Measurements from ENCODE around the gene CASZ1.

Gene CASZ1

GRCh38 chr1:10613340-10613739 lies 183.1 kb downstream of the CASZ1 start:
- no peak overlapping the region for H3K23ac ChIP-seq (ENCODE audit: low read length in 2 of 2)
- H2BK12ac ChIP-seq (ENCODE audit: low read length in 2 of 2), result no peak overlapping the region
- DNase-seq, result no peak
- H2BK120ac ChIP-seq (ENCODE audit: low read depth, low read length), result no peak overlapping the region
- no peak overlapping the region for H4K8ac ChIP-seq (ENCODE audit: low read length)
- H3K79me1 ChIP-seq (replicated peaks; ENCODE audit: low read length, poor library complexity, severe bottlenecking), result peaks cover 44% of the 10 kb centered on the region
- H3K36me3 ChIP-seq (ENCODE audit: control insufficient read depth in 1 of 2, insufficient read depth in 2 of 2, low read depth in 1 of 2, low read length in 2 of 2), result peaks cover 6 to 24% of the 10 kb centered on the region in 2 experiments
- H3K4ac ChIP-seq (ENCODE audit: low read depth in 1 of 2, low read length in 2 of 2), result no peak overlapping the region
- no peak overlapping the region for H3K9ac ChIP-seq (ENCODE audit: low read length)
- H3K4me2 ChIP-seq (ENCODE audit: low read length, poor library complexity, severe bottlenecking), result no peak overlapping the region
- no peak overlapping the region for H2BK15ac ChIP-seq (ENCODE audit: low read depth, poor library complexity, severe bottlenecking)
- H3K4me1 ChIP-seq (ENCODE audit: control insufficient read depth, insufficient read depth, low read depth, low read length), result peaks cover 1% of the 10 kb centered on the region
- no peak overlapping the region for H4K91ac ChIP-seq (ENCODE audit: low read length)
- H3K27ac ChIP-seq (ENCODE audit: low read length, poor library complexity, severe bottlenecking), result no peak overlapping the region
- no peak overlapping the region for H3K4me3 ChIP-seq (ENCODE audit: insufficient read depth in 1 of 2, low read depth in 1 of 2, low read length in 2 of 2)
- no peak overlapping the region for H3K18ac ChIP-seq (ENCODE audit: low read depth in 1 of 2, low read length in 2 of 2)
- no peak overlapping the region for H2AK5ac ChIP-seq (ENCODE audit: low read length, severe bottlenecking)
- no peak overlapping the region for H2BK5ac ChIP-seq (ENCODE audit: low read depth, low read length, poor library complexity, severe bottlenecking)
- 96% methylated on average over 10 of the region's 10 CpGs for WGBS
- no peaks in the 10 kb centered on the region for H3K9me3 ChIP-seq (ENCODE audit: control insufficient read depth, low read length)
- H3K27me3 ChIP-seq (ENCODE audit: control insufficient read depth in 1 of 2, insufficient read depth in 1 of 2, low read length in 2 of 2), result no peaks in the 10 kb centered on the region
- no peak overlapping the region for H3K14ac ChIP-seq (ENCODE audit: low read length in 2 of 2)
- H2AFZ ChIP-seq (ENCODE audit: low read depth, low read length), result no peak overlapping the region

- Histone ChIP-seq H3K18ac (ENCODE audit: low read depth in 1 of 2, low read length in 2 of 2) (no peak overlapping the region), H2BK120ac (ENCODE audit: low read depth, low read length) (no peak overlapping the region), H3K4me3 (ENCODE audit: insufficient read depth in 1 of 2, low read depth in 1 of 2, low read length in 2 of 2) (no peak overlapping the region), H3K27me3 (ENCODE audit: control insufficient read depth in 1 of 2, insufficient read depth in 1 of 2, low read length in 2 of 2) (no peaks in the 10 kb centered on the region), H3K27ac (ENCODE audit: low read length, poor library complexity, severe bottlenecking) (no peak overlapping the region), H3K4ac (ENCODE audit: low read depth in 1 of 2, low read length in 2 of 2) (no peak overlapping the region), H3K79me1 (replicated peaks; ENCODE audit: low read length, poor library complexity, severe bottlenecking) (peaks cover 38% of the 10 kb centered on the region), H2BK5ac (ENCODE audit: low read depth, low read length, poor library complexity, severe bottlenecking) (no peak overlapping the region), H3K9ac (ENCODE audit: low read length) (no peak overlapping the region), H3K4me1 (ENCODE audit: control insufficient read depth, insufficient read depth, low read depth, low read length) (no peaks in the 10 kb centered on the region), H3K4me2 (ENCODE audit: low read length, poor library complexity, severe bottlenecking) (no peak overlapping the region), H4K91ac (ENCODE audit: low read length) (no peak overlapping the region), H3K36me3 (ENCODE audit: control insufficient read depth in 1 of 2, insufficient read depth in 2 of 2, low read depth in 1 of 2, low read length in 2 of 2) (peaks cover 4 to 19% of the 10 kb centered on the region in 2 experiments), H4K8ac (ENCODE audit: low read length) (no peak overlapping the region), H3K23ac (ENCODE audit: low read length in 2 of 2) (no peak overlapping the region), H2AK5ac (ENCODE audit: low read length, severe bottlenecking) (no peak overlapping the region), H2BK12ac (ENCODE audit: low read length in 2 of 2) (no peak overlapping the region), H3K14ac (ENCODE audit: low read length in 2 of 2) (peak overlapping the region in 1 of 2 experiments; percentile 1), H3K9me3 (ENCODE audit: control insufficient read depth, low read length) (no peaks in the 10 kb centered on the region), H2BK15ac (ENCODE audit: low read depth, poor library complexity, severe bottlenecking) (no peak overlapping the region), H2AFZ (ENCODE audit: low read depth, low read length) (no peak overlapping the region)
- DNase-seq, result no peak
- WGBS, result 90% methylated on average over 12 of the region's 12 CpGs
These were observed 183.8 kb downstream of the CASZ1 start for GRCh38 chr1:10612436-10613160.

GRCh38 chr1:10610901-10611600 lies 185.4 kb downstream of the CASZ1 start:
- H2AFZ ChIP-seq (ENCODE audit: low read depth, low read length), result no peak overlapping the region
- H4K91ac ChIP-seq (ENCODE audit: low read length), result no peak overlapping the region
- H2BK120ac ChIP-seq (ENCODE audit: low read depth, low read length), result no peak overlapping the region
- H2BK12ac ChIP-seq (ENCODE audit: low read length in 2 of 2), result no peak overlapping the region
- no peak overlapping the region for H3K4me2 ChIP-seq (ENCODE audit: low read length, poor library complexity, severe bottlenecking)
- H3K9me3 ChIP-seq (ENCODE audit: control insufficient read depth, low read length), result no peaks in the 10 kb centered on the region
- no peak overlapping the region for H3K9ac ChIP-seq (ENCODE audit: low read length)
- DNase-seq, result no peak
- no peak overlapping the region for H4K8ac ChIP-seq (ENCODE audit: low read length)
- H3K4me3 ChIP-seq (ENCODE audit: insufficient read depth in 1 of 2, low read depth in 1 of 2, low read length in 2 of 2), result no peak overlapping the region
- H2BK5ac ChIP-seq (ENCODE audit: low read depth, low read length, poor library complexity, severe bottlenecking), result no peak overlapping the region
- H3K27ac ChIP-seq (ENCODE audit: low read length, poor library complexity, severe bottlenecking), result no peak overlapping the region
- no peak overlapping the region for H2BK15ac ChIP-seq (ENCODE audit: low read depth, poor library complexity, severe bottlenecking)
- H3K4me1 ChIP-seq (ENCODE audit: control insufficient read depth, insufficient read depth, low read depth, low read length), result peaks cover 3% of the 10 kb centered on the region
- no peak overlapping the region for H3K23ac ChIP-seq (ENCODE audit: low read length in 2 of 2)
- no peak overlapping the region for H2AK5ac ChIP-seq (ENCODE audit: low read length, severe bottlenecking)
- no peak overlapping the region for H3K14ac ChIP-seq (ENCODE audit: low read length in 2 of 2)
- H3K18ac ChIP-seq (ENCODE audit: low read depth in 1 of 2, low read length in 2 of 2), result no peak overlapping the region
- peaks cover 7 to 8% of the 10 kb centered on the region in 2 experiments for H3K36me3 ChIP-seq (ENCODE audit: control insufficient read depth in 1 of 2, insufficient read depth in 2 of 2, low read depth in 1 of 2, low read length in 2 of 2)
- peaks cover 34% of the 10 kb centered on the region for H3K79me1 ChIP-seq (replicated peaks; ENCODE audit: low read length, poor library complexity, severe bottlenecking)
- no peak overlapping the region for H3K4ac ChIP-seq (ENCODE audit: low read depth in 1 of 2, low read length in 2 of 2)
- H3K27me3 ChIP-seq (ENCODE audit: control insufficient read depth in 1 of 2, insufficient read depth in 1 of 2, low read length in 2 of 2), result no peaks in the 10 kb centered on the region
- 98% methylated on average over 4 of the region's 6 CpGs for WGBS

- Histone ChIP-seq H3K27me3 (ENCODE audit: control insufficient read depth in 1 of 2, insufficient read depth in 1 of 2, low read length in 2 of 2) (no peaks in the 10 kb centered on the region), H4K91ac (ENCODE audit: low read length) (no peak overlapping the region), H3K4me1 (ENCODE audit: control insufficient read depth, insufficient read depth, low read depth, low read length) (peaks cover 14% of the 10 kb centered on the region), H3K18ac (ENCODE audit: low read depth in 1 of 2, low read length in 2 of 2) (no peak overlapping the region), H3K36me3 (ENCODE audit: control insufficient read depth in 1 of 2, insufficient read depth in 2 of 2, low read depth in 1 of 2, low read length in 2 of 2) (peaks cover 8 to 19% of the 10 kb centered on the region in 2 experiments), H3K4me3 (ENCODE audit: insufficient read depth in 1 of 2, low read depth in 1 of 2, low read length in 2 of 2) (no peak overlapping the region), H2BK12ac (ENCODE audit: low read length in 2 of 2) (no peak overlapping the region), H2BK120ac (ENCODE audit: low read depth, low read length) (no peak overlapping the region), H3K79me1 (replicated peaks; ENCODE audit: low read length, poor library complexity, severe bottlenecking) (peaks cover 24% of the 10 kb centered on the region), H3K9me3 (ENCODE audit: control insufficient read depth, low read length) (no peaks in the 10 kb centered on the region), H2AFZ (ENCODE audit: low read depth, low read length) (no peak overlapping the region), H2BK15ac (ENCODE audit: low read depth, poor library complexity, severe bottlenecking) (no peak overlapping the region), H2AK5ac (ENCODE audit: low read length, severe bottlenecking) (no peak overlapping the region), H3K27ac (ENCODE audit: low read length, poor library complexity, severe bottlenecking) (no peak overlapping the region), H3K4me2 (ENCODE audit: low read length, poor library complexity, severe bottlenecking) (no peak overlapping the region), H2BK5ac (ENCODE audit: low read depth, low read length, poor library complexity, severe bottlenecking) (no peak overlapping the region), H3K14ac (ENCODE audit: low read length in 2 of 2) (no peak overlapping the region), H3K4ac (ENCODE audit: low read depth in 1 of 2, low read length in 2 of 2) (no peak overlapping the region), H3K23ac (ENCODE audit: low read length in 2 of 2) (no peak overlapping the region), H3K9ac (ENCODE audit: low read length) (no peak overlapping the region), H4K8ac (ENCODE audit: low read length) (no peak overlapping the region)
- DNase-seq, result no peak
- WGBS, result 94% methylated on average over 2 of the region's 2 CpGs
These were observed 187.8 kb downstream of the CASZ1 start for GRCh38 chr1:10608690-10609089.

All from mesenchymal stem cell (in vitro differentiated cells and primary cell).